HK-2 (cell line): Measurements from ENCODE around the gene ZNF683.

Experiments used
- DNase-seq: peaks from one replicate; pipeline ENCODE4 v3.0.0-alpha.2; 2018; ENCODE audit not compliant: unreplicated experiment

ZNF683 gene

GRCh38 chr1:26358411-26359384, 13.9 kb downstream of the ZNF683 start:
- no peak for DNase-seq

GRCh38 chr1:26357121-26357602, 15.4 kb downstream of the ZNF683 start:
- DNase-seq = no peak

GRCh38 chr1:26356106-26356505, 16.4 kb downstream of the ZNF683 start:
- no peak for DNase-seq

GRCh38 chr1:26354972-26355371, 17.6 kb downstream of the ZNF683 start:
- DNase-seq = no peak

- no peak for DNase-seq
Observed at GRCh38 chr1:26353976-26354820, 18.4 kb downstream of the ZNF683 start, which contains the start of gene CRYBG2. TSS of gene CRYBG2 (minus strand) at chr1:26354130. CDS start at chr1:26346657, 7,473 bp downstream.

- DNase-seq = no peak
Observed at GRCh38 chr1:26353210-26353859, 19.2 kb downstream of the ZNF683 start.

GRCh38 chr1:26352338-26352679, 20.2 kb downstream of the ZNF683 start:
- DNase-seq = no peak

GRCh38 chr1:26351590-26352337, 20.8 kb downstream of the ZNF683 start:
- DNase-seq = peak; percentile 51

- DNase-seq = peak; percentile 47
Observed at GRCh38 chr1:26350701-26351589, 21.6 kb downstream of the ZNF683 start.

GRCh38 chr1:26350343-26350700, 22.2 kb downstream of the ZNF683 start:
- no peak for DNase-seq

- DNase-seq = no peak
Observed at GRCh38 chr1:26349877-26350244, 22.7 kb downstream of the ZNF683 start.

- peak; percentile 83 for DNase-seq
Observed at GRCh38 chr1:26349188-26349876, 23.2 kb downstream of the ZNF683 start.

GRCh38 chr1:26346274-26347033, 26.1 kb downstream of the ZNF683 start:
- DNase-seq = no peak

GRCh38 chr1:26345718-26346117, 26.8 kb downstream of the ZNF683 start:
- no peak for DNase-seq

GRCh38 chr1:26344147-26344920, 28.2 kb downstream of the ZNF683 start:
- no peak for DNase-seq

- no peak for DNase-seq
Observed at GRCh38 chr1:26340047-26340481, 32.5 kb downstream of the ZNF683 start.

GRCh38 chr1:26338670-26339069, 33.9 kb downstream of the ZNF683 start:
- DNase-seq = no peak

GRCh38 chr1:26337625-26338024, 34.9 kb downstream of the ZNF683 start:
- no peak for DNase-seq
